HEK293 (cell line): Measurements from ENCODE around the gene LOXL4.

Source experiments
- CTCF ChIA-PET: fragments of 350-600 bp; formaldehyde crosslinking; extraction: SDS; loops from one replicate; lab custom pipeline; 2021; ENCODE audit warnings: antibody characterized with exemption; lab: Yijun Ruan, JAX
- POLR2A ChIA-PET: fragments of 300-600 bp; formaldehyde crosslinking; extraction: SDS; loops from one replicate; lab custom pipeline; 2020; ENCODE audit warnings: antibody characterized with exemption, inconsistent platforms; lab: Yijun Ruan, JAX
- H3K27ac ChIP-seq: fragments of 200-500 bp; sonication (Bioruptor generic); 2 replicates; pipeline ENCODE4 v1.5.1; 2014; ENCODE audit warnings: low read depth, low read length, control low read depth, inconsistent platforms; ENCODE audit errors: extremely low read depth
- H3K36me3 ChIP-seq, 2 experiments: fragments of 200-500 bp in 1 of 2; sonication (Bioruptor generic) in 1 of 2; 1 replicate in 1 of 2; 2 replicates in 1 of 2; pipeline ENCODE4 v1.5.1; 2014 to 2017; ENCODE audit warnings: inconsistent platforms in 2 of 2, low read length in 2 of 2; ENCODE audit not compliant: control insufficient read depth in 2 of 2, insufficient read depth in 1 of 2
- H3K4me1 ChIP-seq: fragments of 200-500 bp; sonication (Bioruptor generic); 2 replicates; pipeline ENCODE4 v1.5.1; 2014; ENCODE audit warnings: mild to moderate bottlenecking, low read length, inconsistent platforms; ENCODE audit not compliant: control insufficient read depth, insufficient read depth
- H3K4me3 ChIP-seq: 2 replicates; pipeline ENCODE4 v1.5.1; 2011; ENCODE audit warnings: low read depth, mild to moderate bottlenecking, control low read depth, low read length, moderate library complexity
- H3K9me3 ChIP-seq: fragments of 200-500 bp; sonication (Bioruptor generic); 2 replicates; pipeline ENCODE4 v1.5.1; 2014; ENCODE audit warnings: low read depth, low read length, inconsistent platforms; ENCODE audit not compliant: control insufficient read depth, insufficient read depth
- BCL11B ChIP-seq: fragments of 450-650 bp; formaldehyde crosslinking; IDR thresholded peaks from 2 replicates; pipeline ENCODE4 v1.5.1; 2016; ENCODE audit warnings: low read depth, missing biosample characterization, missing genetic modification characterization
- ELK4 ChIP-seq: IDR thresholded peaks from 2 replicates; pipeline ENCODE4 v1.6.1; 2011; ENCODE audit warnings: mild to moderate bottlenecking, low read depth, low read length, borderline replicate concordance
- HOXC10 ChIP-seq: sonication (generic); formaldehyde crosslinking; IDR thresholded peaks from 2 replicates; pipeline ENCODE4 v1.8.1; 2023; ENCODE audit warnings: mild to moderate bottlenecking, missing genetic modification reagents
- OVOL3 ChIP-seq: fragments of 450-650 bp; formaldehyde crosslinking; IDR thresholded peaks from 2 replicates; pipeline ENCODE4 v1.5.1; 2016; ENCODE audit warnings: missing biosample characterization, missing genetic modification characterization
- TCF7L2 ChIP-seq: IDR thresholded peaks from 2 replicates; pipeline ENCODE4 v1.6.1; 2011; ENCODE audit warnings: low read depth, mild to moderate bottlenecking, inconsistent platforms, low read length, moderate library complexity, borderline replicate concordance
- TRIM28 ChIP-seq: IDR thresholded peaks from 2 replicates; pipeline ENCODE4 v1.6.1; 2011; ENCODE audit warnings: low read length, control low read depth, borderline replicate concordance
- ZFP3 ChIP-seq: fragments of 450-650 bp; formaldehyde crosslinking; IDR thresholded peaks from 2 replicates; pipeline ENCODE4 v1.5.1; 2016; ENCODE audit warnings: low read depth, missing biosample characterization, missing genetic modification characterization
- ZIC2 ChIP-seq: fragments of 450-650 bp; formaldehyde crosslinking; IDR thresholded peaks from 2 replicates; pipeline ENCODE4 v1.5.1; 2016; ENCODE audit warnings: missing biosample characterization, missing genetic modification characterization
- ZNF148 ChIP-seq: fragments of 450-650 bp; formaldehyde crosslinking; IDR thresholded peaks from 2 replicates; pipeline ENCODE4 v1.5.0; 2017; ENCODE audit warnings: missing biosample characterization, missing genetic modification characterization, borderline replicate concordance
- ZNF157 ChIP-seq: fragments of 450-650 bp; formaldehyde crosslinking; IDR thresholded peaks from 2 replicates; pipeline ENCODE4 v1.5.1; 2016; ENCODE audit warnings: missing biosample characterization, missing genetic modification characterization
- ZNF175 ChIP-seq: fragments of 450-650 bp; formaldehyde crosslinking; IDR thresholded peaks from 2 replicates; pipeline ENCODE4 v1.5.1; 2016; ENCODE audit warnings: missing biosample characterization, missing genetic modification characterization
- ZNF394 ChIP-seq: fragments of 450-650 bp; formaldehyde crosslinking; IDR thresholded peaks from 2 replicates; pipeline ENCODE4 v1.5.1; 2016; ENCODE audit warnings: missing biosample characterization, missing genetic modification characterization, mild to moderate bottlenecking, moderate library complexity, borderline replicate concordance
- ZNF514 ChIP-seq: fragments of 450-650 bp; formaldehyde crosslinking; IDR thresholded peaks from 2 replicates; pipeline ENCODE4 v1.5.1; 2016; ENCODE audit warnings: missing biosample characterization, missing genetic modification characterization
- ZNF558 ChIP-seq: fragments of 450-650 bp; formaldehyde crosslinking; IDR thresholded peaks from 2 replicates; pipeline ENCODE4 v1.5.1; 2016; ENCODE audit warnings: missing biosample characterization, missing genetic modification characterization
- ZNF776 ChIP-seq: fragments of 450-650 bp; formaldehyde crosslinking; IDR thresholded peaks from 2 replicates; pipeline ENCODE4 v1.5.0; 2017; ENCODE audit warnings: missing biosample characterization, missing genetic modification characterization, borderline replicate concordance
- ZNF777 ChIP-seq: fragments of 450-650 bp; formaldehyde crosslinking; IDR thresholded peaks from 2 replicates; pipeline ENCODE4 v1.5.1; 2017; ENCODE audit warnings: missing biosample characterization, missing genetic modification characterization, borderline replicate concordance
- ZSCAN5A ChIP-seq: fragments of 450-650 bp; formaldehyde crosslinking; IDR thresholded peaks from 2 replicates; pipeline ENCODE4 v1.5.1; 2016; ENCODE audit warnings: missing biosample characterization, missing genetic modification characterization
- TF ChIP-seq, protein P1 (sequence below): fragments of 450-650 bp; formaldehyde crosslinking; IDR thresholded peaks from 2 replicates; pipeline ENCODE4 v1.5.1; 2016; ENCODE audit warnings: missing biosample characterization, missing genetic modification characterization

LOXL4 gene

GRCh38 chr10:98236862-98237261 lies 31.1 kb downstream of the LOXL4 start:
- no peak for TF ChIP-seq ZNF776 (tag by site-specific recombination)
- no peak for TF ChIP-seq ZNF157
- no peak for TF ChIP-seq BCL11B
- no peak for TF ChIP-seq TCF7L2
- no peak for TF ChIP-seq ZNF394
- no peaks in the 10 kb centered on the region for H3K9me3 ChIP-seq
- no peak overlapping the region for H3K27ac ChIP-seq
- H3K4me1 ChIP-seq, result no peaks in the 10 kb centered on the region
- peaks cover 21 to 33% of the 10 kb centered on the region in 2 experiments; a peak in 2 of 3 replicates for H3K36me3 ChIP-seq
- no peak overlapping the region for H3K4me3 ChIP-seq
- POLR2A ChIA-PET, result no interaction called here
- CTCF ChIA-PET, result no interaction called here

- no peak overlapping the region for H3K4me3 ChIP-seq
- H3K36me3 ChIP-seq, result peaks cover 22 to 33% of the 10 kb centered on the region in 2 experiments; a peak in 1 of 3 replicates
- TF ChIP-seq HOXC10 (CRISPR knock-in tag), result no peak
- no peak for TF ChIP-seq ZNF175 (tag by site-specific recombination)
- TF ChIP-seq ZSCAN5A (tag by site-specific recombination), result no peak
- TF ChIP-seq ZFP3 (tag by site-specific recombination), result no peak
- TF ChIP-seq ZNF777 (tag by site-specific recombination), result no peak
- TF ChIP-seq OVOL3 (tag by site-specific recombination), result no peak
- TF ChIP-seq ELK4, result no peak
- no peaks in the 10 kb centered on the region for H3K9me3 ChIP-seq
- ChIA-PET CTCF (no interaction called here), POLR2A (no interaction called here)
- H3K27ac ChIP-seq, result no peak overlapping the region
- H3K4me1 ChIP-seq, result no peaks in the 10 kb centered on the region
Observed at GRCh38 chr10:98235846-98236245, 32.1 kb downstream of the LOXL4 start.

GRCh38 chr10:98231417-98231816 lies 36.6 kb downstream of the LOXL4 start:
- Histone ChIP-seq H3K9me3 (no peaks in the 10 kb centered on the region), H3K4me1 (no peaks in the 10 kb centered on the region), H3K36me3 (peaks cover 13 to 20% of the 10 kb centered on the region in 2 experiments; a peak in 1 of 3 replicates), H3K27ac (no peak overlapping the region), H3K4me3 (no peak overlapping the region)
- ChIA-PET POLR2A (no interaction called here), CTCF (no interaction called here)
- TF ChIP-seq ZIC2 (tag by site-specific recombination) (no peak), ZNF558 (tag by site-specific recombination) (no peak), TRIM28 (no peak), ZNF148 (tag by site-specific recombination) (no peak), ZNF514 (tag by site-specific recombination) (no peak)
- TF ChIP-seq, protein P1, sequence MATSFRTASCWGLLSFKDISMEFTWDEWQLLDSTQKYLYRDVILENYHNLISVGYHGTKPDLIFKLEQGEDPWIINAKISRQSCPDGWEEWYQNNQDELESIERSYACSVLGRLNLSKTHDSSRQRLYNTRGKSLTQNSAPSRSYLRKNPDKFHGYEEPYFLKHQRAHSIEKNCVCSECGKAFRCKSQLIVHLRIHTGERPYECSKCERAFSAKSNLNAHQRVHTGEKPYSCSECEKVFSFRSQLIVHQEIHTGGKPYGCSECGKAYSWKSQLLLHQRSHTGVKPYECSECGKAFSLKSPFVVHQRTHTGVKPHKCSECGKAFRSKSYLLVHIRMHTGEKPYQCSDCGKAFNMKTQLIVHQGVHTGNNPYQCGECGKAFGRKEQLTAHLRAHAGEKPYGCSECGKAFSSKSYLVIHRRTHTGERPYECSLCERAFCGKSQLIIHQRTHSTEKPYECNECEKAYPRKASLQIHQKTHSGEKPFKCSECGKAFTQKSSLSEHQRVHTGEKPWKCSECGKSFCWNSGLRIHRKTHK, result no peak
